Mucosa of descending colon (tissue), 3 donors: ENCODE measurements around the gene GPR149. TPM values are rescaled to one million over a fixed set of nuclear protein-coding genes. Genes with fewer than 3 reads are reported as not detected.
A peak's percentile ranks its signal among the peaks of the same experiment; 100 is the strongest.

ENCODE experiments used
- ATAC-seq: fragments of 200-7000 bp; cut with Tn5 transposase; one replicate; pipeline ENCODE4 v1.9.1; 2020; ENCODE audit warnings: mild to moderate bottlenecking, moderate library complexity
- DNase-seq, 3 donors: peaks; one replicate each; pipeline ENCODE4 v3.0.0-alpha.2; 2020
- H3K36me3 ChIP-seq: fragments of 200-600 bp; one replicate; pipeline ENCODE4 v1.8.0; 2021; ENCODE audit warnings: low read depth, mild to moderate bottlenecking
- H3K4me1 ChIP-seq: fragments of 200-600 bp; one replicate; pipeline ENCODE4 v1.8.0; 2021; ENCODE audit warnings: low read depth, mild to moderate bottlenecking
- H3K4me3 ChIP-seq: fragments of 200-600 bp; one replicate; pipeline ENCODE4 v1.8.0; 2021; ENCODE audit warnings: mild to moderate bottlenecking
- H3K9me3 ChIP-seq: fragments of 200-600 bp; one replicate; pipeline ENCODE4 v1.8.0; 2021; ENCODE audit warnings: mild to moderate bottlenecking
- CTCF ChIP-seq: fragments of 200-600 bp; IDR thresholded peaks from one replicate; pipeline ENCODE4 v1.8.0; 2022; ENCODE audit warnings: antibody characterized with exemption, mild to moderate bottlenecking
- intact Hi-C, 2 donors: fragments of 100-400 bp; cut with DNase I in 1 of 2; cut with micrococcal nuclease in 1 of 2; formaldehyde crosslinking; loops; one replicate each; pipeline versions ENCODE4 v1.11.0 to v1.11.1; 2022; cut with DNase I, micrococcal nuclease
- total RNA-seq, 3 donors: library from RNA; stranded (reverse); fragmentation: NEBNext Ultra II Directional in 2 of 3; extraction: Animal tissue kit (Norgen Biotek cat#: 25700) in 2 of 3; gene quantifications; one replicate each; pipeline versions ENCODE4 v1.2.1 to v1.2.4, GENCODE V29; 2021 to 2023
- donor health status: DM: no; HTN: no; CAD: no; lungs with moderate emphysema.
- donor health status: DM: no; HTN: no; CAD: no.
- donor health status: DM: no; HTN: yes; CAD: no.

Gene GPR149
- total RNA-seq, 3 donors from 2014 or later: not detected

GRCh38 chr3:154431043-154431442 is 1.1 kb upstream of the GPR149 start:
- Histone ChIP-seq H3K9me3 (no peaks in the 10 kb centered on the region), H3K36me3 (no peaks in the 10 kb centered on the region), H3K4me3 (no peak overlapping the region), H3K4me1 (no peaks in the 10 kb centered on the region)
- ATAC-seq (no peak), DNase-seq (no peak)
- intact Hi-C loops: no loop called here
- TF ChIP-seq CTCF: no peak

GRCh38 chr3:154428286-154429206 is 1.4 kb downstream of the GPR149 start:
- H3K9me3 ChIP-seq: no peaks in the 10 kb centered on the region
- no peak for TF ChIP-seq CTCF
- DNase-seq: no peak
- no peaks in the 10 kb centered on the region for H3K4me1 ChIP-seq
- H3K36me3 ChIP-seq: no peaks in the 10 kb centered on the region
- intact Hi-C loops: no loop called here
- no peak overlapping the region for H3K4me3 ChIP-seq
- no peak for ATAC-seq

GRCh38 chr3:154427685-154428285 is 2.2 kb downstream of the GPR149 start:
- H3K4me3 ChIP-seq: no peak overlapping the region
- H3K9me3 ChIP-seq: no peaks in the 10 kb centered on the region
- no peaks in the 10 kb centered on the region for H3K36me3 ChIP-seq
- H3K4me1 ChIP-seq: no peaks in the 10 kb centered on the region
- no peak for TF ChIP-seq CTCF
- intact Hi-C loops: no loop called here
- DNase-seq (no peak), ATAC-seq (no peak)

- intact Hi-C loops: no loop called here
- H3K36me3 ChIP-seq: no peaks in the 10 kb centered on the region
- ATAC-seq (no peak), DNase-seq (no peak)
- H3K4me1 ChIP-seq: no peaks in the 10 kb centered on the region
- no peaks in the 10 kb centered on the region for H3K9me3 ChIP-seq
- H3K4me3 ChIP-seq: no peak overlapping the region
- no peak for TF ChIP-seq CTCF
These were observed 7.3 kb downstream of the GPR149 start for GRCh38 chr3:154422694-154423093.

GRCh38 chr3:154421083-154421482 is 8.9 kb downstream of the GPR149 start:
- ATAC-seq (no peak), DNase-seq (peak in 1 of 3 donors; percentile 19)
- Histone ChIP-seq H3K36me3 (no peaks in the 10 kb centered on the region), H3K4me3 (no peak overlapping the region), H3K9me3 (no peaks in the 10 kb centered on the region), H3K4me1 (no peaks in the 10 kb centered on the region)
- TF ChIP-seq CTCF: no peak
- intact Hi-C loops: no loop called here
